GM23248 (cell line): ENCODE data around the gene PEX11B. TPM values are rescaled to one million over a fixed set of nuclear protein-coding genes. Genes with fewer than 3 reads are reported as not detected.
A peak's percentile ranks its signal among the peaks of the same experiment; 100 is the strongest.
"Not testable (repeated sequence)": the region's sequence is repeated elsewhere in the genome, so short reads cannot be mapped to it uniquely, and the experiment has no call there.

Experiments
- DNase-seq: peaks from one replicate; pipeline ENCODE4 v3.0.0-alpha.2; 2015
- H2AFZ ChIP-seq: fragments of 200-600 bp; sonication (generic); 2 replicates; pipeline ENCODE4 v1.6.1; 2016; ENCODE audit warnings: antibody characterized with exemption
- H3F3A ChIP-seq: fragments of 200-600 bp; sonication (generic); 2 replicates; pipeline ENCODE4 v1.6.1; 2016; ENCODE audit warnings: mild to moderate bottlenecking, antibody characterized with exemption, mixed run types; ENCODE audit not compliant: insufficient read depth
- H3K27ac ChIP-seq: fragments of 200-600 bp; sonication (generic); 2 replicates; pipeline ENCODE4 v1.5.1; 2016; ENCODE audit warnings: mild to moderate bottlenecking
- H3K27me3 ChIP-seq: fragments of 200-600 bp; sonication (generic); replicated peaks from 2 replicates; pipeline ENCODE4 v1.6.1; 2016; ENCODE audit warnings: mild to moderate bottlenecking; ENCODE audit not compliant: insufficient read depth
- H3K36me3 ChIP-seq: fragments of 200-600 bp; sonication (generic); 2 replicates; pipeline ENCODE4 v1.6.1; 2016; ENCODE audit warnings: low read depth, mild to moderate bottlenecking
- H3K4me1 ChIP-seq: fragments of 200-600 bp; sonication (generic); 2 replicates; pipeline ENCODE4 v1.6.1; 2016; ENCODE audit warnings: mild to moderate bottlenecking; ENCODE audit not compliant: insufficient read depth
- H3K4me2 ChIP-seq: fragments of 200-600 bp; sonication (generic); one replicate; pipeline ENCODE4 v1.6.1; 2016; ENCODE audit warnings: mild to moderate bottlenecking; ENCODE audit not compliant: unreplicated experiment
- H3K4me3 ChIP-seq: fragments of 200-600 bp; sonication (generic); 2 replicates; pipeline ENCODE4 v1.5.1; 2016; ENCODE audit warnings: mild to moderate bottlenecking
- H3K79me2 ChIP-seq: fragments of 200-600 bp; sonication (generic); 2 replicates; pipeline ENCODE4 v1.6.1; 2016; ENCODE audit warnings: mild to moderate bottlenecking; ENCODE audit not compliant: insufficient read depth
- H3K9ac ChIP-seq: fragments of 200-600 bp; sonication (generic); 2 replicates; pipeline ENCODE4 v1.6.1; 2016; ENCODE audit warnings: mild to moderate bottlenecking
- H3K9me2 ChIP-seq: fragments of 200-600 bp; sonication (generic); 2 replicates; pipeline ENCODE4 v1.6.1; 2016; ENCODE audit warnings: mixed run types, mild to moderate bottlenecking, moderate library complexity; ENCODE audit not compliant: insufficient read depth
- H3K9me3 ChIP-seq: fragments of 200-600 bp; sonication (generic); one replicate; pipeline ENCODE4 v1.6.1; 2017; ENCODE audit warnings: low read depth
- H4K20me1 ChIP-seq: fragments of 200-600 bp; sonication (generic); 2 replicates; pipeline ENCODE4 v1.6.0; 2016; ENCODE audit not compliant: insufficient read depth
- EZH2 ChIP-seq: fragments of 200-600 bp; sonication (generic); IDR thresholded peaks from 2 replicates; pipeline ENCODE4 v1.6.1; 2018; ENCODE audit warnings: antibody characterized with exemption, mild to moderate bottlenecking; ENCODE audit not compliant: insufficient read depth, poor library complexity, severe bottlenecking
- EZH2phosphoT487 ChIP-seq: fragments of 200-600 bp; sonication (generic); IDR thresholded peaks from 2 replicates; pipeline ENCODE4 v1.6.1; 2018; ENCODE audit warnings: antibody characterized with exemption, moderate library complexity, mild to moderate bottlenecking, low read depth; ENCODE audit not compliant: insufficient read depth
- WGBS, 2 experiments: methylation state at CpG; one replicate each; pipeline ENCODE4 v1.1.6; 2015 to 2017; ENCODE audit warnings: low lambda C conversion rate in 2 of 2, low coverage in 1 of 2; ENCODE audit errors: missing lambda C conversion rate in 2 of 2; 5-methylcytosine and 5-hydroxymethylcytosine counted together
- in situ Hi-C: fragments of 300-500 bp; cut with MboI; formaldehyde crosslinking; loops from 2 replicates; pipeline ENCODE4 v1.15.0; 2020
- polyA plus RNA-seq: library from polyadenylated mRNA; unstranded; fragments of >200 nt; fragmentation: Nextera tagmentation; extraction: Ambion mirVana; gene quantifications from 2 replicates; pipeline ENCODE4 v1.2.1, GENCODE V29; 2016
- total RNA-seq: library from RNA; depleted of rRNA; stranded (reverse); fragments of >200 nt; shearing (Covaris generic); gene quantifications from 2 replicates; pipeline ENCODE4 v1.2.3, GENCODE V29; 2014

Gene PEX11B
- total and polyA plus RNA-seq, 2 experiments from 2014 or later = 32.2 to 37.1 TPM

GRCh38 chr1:145927916-145928643 lies 9.6 kb upstream of the PEX11B start:
- no peaks in the 10 kb centered on the region for H3K27me3 ChIP-seq
- H3K79me2 ChIP-seq = peaks cover 24% of the 10 kb centered on the region
- peak overlapping the region; percentile 92 for H3K4me2 ChIP-seq
- H3K9me2 ChIP-seq = no peaks in the 10 kb centered on the region
- TF ChIP-seq EZH2phosphoT487 = no peak
- no peak for TF ChIP-seq EZH2
- 55 to 56% methylated on average over 20 of the region's 20 CpGs for WGBS, 2 experiments
- H4K20me1 ChIP-seq = no peaks in the 10 kb centered on the region
- no peak for DNase-seq
- peak overlapping the region; percentile 80 for H2AFZ ChIP-seq
- H3K4me1 ChIP-seq = peaks cover 8% of the 10 kb centered on the region
- H3F3A ChIP-seq = peaks cover 21% of the 10 kb centered on the region
- in situ Hi-C loops = no loop called here
- H3K27ac ChIP-seq = peak overlapping the region; percentile 93
- peaks cover 9% of the 10 kb centered on the region for H3K36me3 ChIP-seq
- H3K9ac ChIP-seq = peak overlapping the region; percentile 98
- H3K4me3 ChIP-seq = peak overlapping the region; percentile 99
- no peaks in the 10 kb centered on the region for H3K9me3 ChIP-seq

- in situ Hi-C loops = no loop called here
- peak within 1 kb of the TSS; percentile 98 for H3K9ac ChIP-seq
- H3F3A ChIP-seq = peaks cover 26% of the 10 kb centered on the region
- peak within 1 kb of the TSS; percentile 99 for H3K4me3 ChIP-seq
- peak within 1 kb of the TSS; percentile 92 for H3K4me2 ChIP-seq
- peaks cover 24% of the 10 kb centered on the region for H3K79me2 ChIP-seq
- H3K27ac ChIP-seq = peak within 1 kb of the TSS; percentile 93
- TF ChIP-seq EZH2phosphoT487 (no peak), EZH2 (no peak)
- H4K20me1 ChIP-seq = no peaks in the 10 kb centered on the region
- H3K4me1 ChIP-seq = peaks cover 8% of the 10 kb centered on the region
- 0 to 1% methylated on average over 41 of the region's 41 CpGs for WGBS, 2 experiments
- no peaks in the 10 kb centered on the region for H3K9me3 ChIP-seq
- DNase-seq = peak; percentile 99
- H3K9me2 ChIP-seq = no peaks in the 10 kb centered on the region
- H2AFZ ChIP-seq = peak within 1 kb of the TSS; percentile 80
- no peaks in the 10 kb centered on the region for H3K27me3 ChIP-seq
- peaks cover 9% of the 10 kb centered on the region for H3K36me3 ChIP-seq
Observed at GRCh38 chr1:145927063-145927886, 8.8 kb upstream of the PEX11B start, which contains the start of gene RBM8A. Gene RBM8A, minus strand, starts transcription at chr1:145927484. Its CDS starts 58 bp downstream, at chr1:145927426.

GRCh38 chr1:145926686-145927062 lies 8.2 kb upstream of the PEX11B start:
- H3K9me2 ChIP-seq = no peaks in the 10 kb centered on the region
- in situ Hi-C loops = no loop called here
- peaks cover 30% of the 10 kb centered on the region for H3F3A ChIP-seq
- H3K27ac ChIP-seq = peak overlapping the region; percentile 93
- H3K9me3 ChIP-seq = no peaks in the 10 kb centered on the region
- 3 to 4% methylated on average over 19 of the region's 19 CpGs for WGBS, 2 experiments
- DNase-seq = peak; percentile 54
- TF ChIP-seq EZH2phosphoT487 (no peak), EZH2 (no peak)
- H2AFZ ChIP-seq = peak overlapping the region; percentile 80
- peak overlapping the region; percentile 99 for H3K4me3 ChIP-seq
- peaks cover 27% of the 10 kb centered on the region for H3K79me2 ChIP-seq
- H3K36me3 ChIP-seq = peaks cover 9% of the 10 kb centered on the region
- peak overlapping the region; percentile 85 for H3K4me2 ChIP-seq
- peaks cover 8% of the 10 kb centered on the region for H3K4me1 ChIP-seq
- H3K27me3 ChIP-seq = no peaks in the 10 kb centered on the region
- H3K9ac ChIP-seq = peak overlapping the region; percentile 98
- no peaks in the 10 kb centered on the region for H4K20me1 ChIP-seq

- Histone ChIP-seq H3K9me2 (no peaks in the 10 kb centered on the region), H3K9me3 (no peaks in the 10 kb centered on the region), H3K79me2 (peaks cover 32% of the 10 kb centered on the region), H3K27ac (no peak overlapping the region), H3K4me1 (peaks cover 20% of the 10 kb centered on the region), H3K9ac (no peak overlapping the region), H3K4me2 (no peak overlapping the region), H3K4me3 (no peak overlapping the region), H3K36me3 (peaks cover 9% of the 10 kb centered on the region), H2AFZ (no peak overlapping the region), H3K27me3 (no peaks in the 10 kb centered on the region), H4K20me1 (no peaks in the 10 kb centered on the region), H3F3A (peaks cover 27% of the 10 kb centered on the region)
- in situ Hi-C loops = no loop called here
- TF ChIP-seq EZH2 (no peak), EZH2phosphoT487 (no peak)
- 72 to 75% methylated on average over 2 of the region's 2 CpGs for WGBS, 2 experiments
- peak; percentile 37 for DNase-seq
Observed at GRCh38 chr1:145922266-145922665, 3.7 kb upstream of the PEX11B start.

GRCh38 chr1:145920297-145920696 lies 1.8 kb upstream of the PEX11B start:
- DNase-seq, H3K27me3 ChIP-seq, H2AFZ ChIP-seq, H3K36me3 ChIP-seq, in situ Hi-C loops, H3K9me3 ChIP-seq, H4K20me1 ChIP-seq, H3K4me2 ChIP-seq, H3K9ac ChIP-seq, H3K9me2 ChIP-seq: not testable (repeated sequence)
- peaks cover 31% of the 10 kb centered on the region for H3K79me2 ChIP-seq
- H3K4me3 ChIP-seq = peak overlapping the region; percentile 74; the same call in 1 of the 2 replicates
- H3K27ac ChIP-seq = peak overlapping the region; percentile 70
- WGBS, 2 experiments = 62 to 78% methylated on average over 3 to 4 of the region's 4 CpGs
- H3F3A ChIP-seq = peaks cover 27% of the 10 kb centered on the region
- peaks cover 16% of the 10 kb centered on the region for H3K4me1 ChIP-seq
